ENCODE data around the gene C5orf24. TPM values are rescaled to one million over a fixed set of nuclear protein-coding genes. Genes with fewer than 3 reads are reported as not detected.

Gene C5orf24
- polyA plus RNA-seq, 3 donors = 5.6 to 17.1 (median 6.6) TPM

DNA sequence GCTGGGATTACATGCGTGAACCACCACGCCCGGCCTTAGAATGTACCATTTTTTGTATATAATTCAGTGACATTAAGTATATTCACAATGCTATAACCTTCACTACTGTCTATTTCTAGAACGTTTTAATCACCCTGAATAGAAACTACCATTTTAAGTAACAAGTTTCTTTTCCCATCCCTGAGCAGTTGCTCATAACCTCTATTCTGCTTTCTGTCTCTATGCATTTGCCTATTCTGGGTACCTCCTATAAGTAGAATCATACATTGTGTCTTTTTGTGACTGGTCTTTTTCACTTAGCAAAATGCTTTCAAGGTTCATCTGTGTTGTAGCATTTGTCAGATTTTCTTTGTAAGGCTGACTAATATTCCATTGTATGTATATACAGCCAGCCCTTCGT lies 47.3 kb upstream of the C5orf24 start:
- H3K36me3 ChIP-seq (replicated peaks in 1 of 2; ENCODE audit: control insufficient read depth in 1 of 2, insufficient read depth in 2 of 2, low read length in 2 of 2) = peaks cover 71 to 99% of the 10 kb centered on the region in 2 donors

DNA sequence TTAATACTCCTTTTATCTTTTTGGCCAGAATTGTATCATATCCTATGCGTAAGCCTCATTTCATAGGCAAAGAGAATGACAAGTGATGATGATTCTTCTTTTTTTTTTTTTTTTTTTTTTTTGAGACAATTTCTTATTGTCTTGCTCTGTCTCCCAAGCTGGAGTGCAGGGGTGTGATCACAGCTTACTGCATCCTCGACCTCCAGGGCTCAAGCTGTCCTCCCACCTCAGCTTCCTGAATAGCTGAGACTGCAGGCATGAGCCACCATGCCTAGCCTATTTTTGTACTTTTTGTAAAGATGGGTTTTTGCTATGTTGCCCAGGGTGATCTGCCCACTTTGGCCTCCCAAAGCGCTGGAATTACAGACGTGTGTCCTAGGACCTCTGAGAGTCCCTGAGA lies 41.9 kb upstream of the C5orf24 start:
- Histone ChIP-seq H3K4me1 (ENCODE audit: control insufficient read depth in 1 of 2, insufficient read depth in 2 of 2, low read length in 2 of 2) (peaks cover 0 to 9% of the 10 kb centered on the region in 2 donors), H3K4me2 (replicated peaks; ENCODE audit: extremely low read depth, low read length, poor library complexity, severe bottlenecking) (no peak overlapping the region), H3K9ac (ENCODE audit: insufficient read depth, low read length, poor library complexity, severe bottlenecking) (no peak overlapping the region), H3K27me3 (ENCODE audit: control insufficient read depth in 2 of 2, insufficient read depth in 2 of 2, low read length in 2 of 2) (no peaks in the 10 kb centered on the region), H3K36me3 (replicated peaks in 1 of 2; ENCODE audit: control insufficient read depth in 1 of 2, insufficient read depth in 2 of 2, low read length in 2 of 2) (peaks cover 58 to 81% of the 10 kb centered on the region in 2 donors), H3K4me3 (replicated peaks in 1 of 3; ENCODE audit: low read depth in 2 of 3, low read length in 3 of 3) (no peak overlapping the region), H3K27ac (ENCODE audit: low read depth in 1 of 2, low read length in 2 of 2) (no peak overlapping the region), H4K20me1 (ENCODE audit: insufficient read depth, low read length) (no peaks in the 10 kb centered on the region), H3K9me3 (replicated peaks in 1 of 2; ENCODE audit: control insufficient read depth in 1 of 2, insufficient read depth in 1 of 2, low read length in 2 of 2) (no peaks in the 10 kb centered on the region), H3K79me2 (ENCODE audit: insufficient read depth, low read length) (no peaks in the 10 kb centered on the region), H2AFZ (ENCODE audit: insufficient read depth, low read depth, low read length, poor library complexity, severe bottlenecking) (no peak overlapping the region)
- no peak for DNase-seq
- Mint-ChIP-seq H3K36me3 (peaks cover 57 to 78% of the 10 kb centered on the region in 2 donors), H3K9me3 (no peaks in the 10 kb centered on the region), H3K27ac (peak overlapping the region in 1 of 7 donors; percentile 5), H3K4me1 (peaks cover 8% of the 10 kb centered on the region), H3K4me3 (no peak overlapping the region), H3K27me3 (ENCODE audit: low read depth in 3 of 3) (peaks cover 0 to 2% (median 0%) of the 10 kb centered on the region in 3 donors)
- TF ChIP-seq, protein P1, sequence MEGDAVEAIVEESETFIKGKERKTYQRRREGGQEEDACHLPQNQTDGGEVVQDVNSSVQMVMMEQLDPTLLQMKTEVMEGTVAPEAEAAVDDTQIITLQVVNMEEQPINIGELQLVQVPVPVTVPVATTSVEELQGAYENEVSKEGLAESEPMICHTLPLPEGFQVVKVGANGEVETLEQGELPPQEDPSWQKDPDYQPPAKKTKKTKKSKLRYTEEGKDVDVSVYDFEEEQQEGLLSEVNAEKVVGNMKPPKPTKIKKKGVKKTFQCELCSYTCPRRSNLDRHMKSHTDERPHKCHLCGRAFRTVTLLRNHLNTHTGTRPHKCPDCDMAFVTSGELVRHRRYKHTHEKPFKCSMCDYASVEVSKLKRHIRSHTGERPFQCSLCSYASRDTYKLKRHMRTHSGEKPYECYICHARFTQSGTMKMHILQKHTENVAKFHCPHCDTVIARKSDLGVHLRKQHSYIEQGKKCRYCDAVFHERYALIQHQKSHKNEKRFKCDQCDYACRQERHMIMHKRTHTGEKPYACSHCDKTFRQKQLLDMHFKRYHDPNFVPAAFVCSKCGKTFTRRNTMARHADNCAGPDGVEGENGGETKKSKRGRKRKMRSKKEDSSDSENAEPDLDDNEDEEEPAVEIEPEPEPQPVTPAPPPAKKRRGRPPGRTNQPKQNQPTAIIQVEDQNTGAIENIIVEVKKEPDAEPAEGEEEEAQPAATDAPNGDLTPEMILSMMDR (IDR thresholded peaks at IDR 0.05) = no peak
- no CpG with 5 or more reads among the region's 4 CpGs for WGBS (ENCODE audit: insufficient coverage)
- intact Hi-C loops (cut with micrococcal nuclease) = no loop called here

More for the DNA sequence above, 47.3 kb upstream of the C5orf24 start:
- Histone ChIP-seq H3K9me3 (replicated peaks in 1 of 2; ENCODE audit: control insufficient read depth in 1 of 2, insufficient read depth in 1 of 2, low read length in 2 of 2) (no peaks in the 10 kb centered on the region), H3K4me3 (replicated peaks in 1 of 3; ENCODE audit: low read depth in 2 of 3, low read length in 3 of 3) (no peak overlapping the region), H3K79me2 (ENCODE audit: insufficient read depth, low read length) (no peaks in the 10 kb centered on the region), H3K4me1 (ENCODE audit: control insufficient read depth in 1 of 2, insufficient read depth in 2 of 2, low read length in 2 of 2) (no peaks in the 10 kb centered on the region), H4K20me1 (ENCODE audit: insufficient read depth, low read length) (no peaks in the 10 kb centered on the region), H3K9ac (ENCODE audit: insufficient read depth, low read length, poor library complexity, severe bottlenecking) (no peak overlapping the region), H3K27me3 (ENCODE audit: control insufficient read depth in 2 of 2, insufficient read depth in 2 of 2, low read length in 2 of 2) (no peaks in the 10 kb centered on the region), H3K4me2 (replicated peaks; ENCODE audit: extremely low read depth, low read length, poor library complexity, severe bottlenecking) (no peak overlapping the region), H3K27ac (ENCODE audit: low read depth in 1 of 2, low read length in 2 of 2) (no peak overlapping the region), H2AFZ (ENCODE audit: insufficient read depth, low read depth, low read length, poor library complexity, severe bottlenecking) (no peak overlapping the region)
- no peak overlapping the region for H3K4me3 Mint-ChIP-seq
- H3K27ac Mint-ChIP-seq = no peak overlapping the region
- DNase-seq = no peak
- H3K27me3 Mint-ChIP-seq (ENCODE audit: low read depth in 3 of 3) = no peaks in the 10 kb centered on the region
- peaks cover 76 to 95% of the 10 kb centered on the region in 2 donors for H3K36me3 Mint-ChIP-seq
- intact Hi-C loops (cut with micrococcal nuclease) = no loop called here
- 100% methylated on average over 1 of the region's 5 CpGs for WGBS (ENCODE audit: insufficient coverage)
- TF ChIP-seq, protein P1 (IDR thresholded peaks at IDR 0.05) = no peak
- H3K4me1 Mint-ChIP-seq = no peaks in the 10 kb centered on the region
- H3K9me3 Mint-ChIP-seq = peaks cover 0 to 1% (median 0%) of the 10 kb centered on the region in 7 donors

All from CD14-positive monocyte (primary cell).